Measurements from ENCODE around the gene ZNRF2.

- no peak for TF ChIP-seq POLR2AphosphoS5 (IDR thresholded peaks at IDR 0.05; ENCODE audit: low read depth, low read length)
- peak; percentile 94 for TF ChIP-seq CTCF (IDR thresholded peaks at IDR 0.05)
- no peak for TF ChIP-seq SIN3A (IDR thresholded peaks at IDR 0.05; ENCODE audit: borderline replicate concordance, insufficient read depth, low read depth, low read length)
- TF ChIP-seq, protein P1, sequence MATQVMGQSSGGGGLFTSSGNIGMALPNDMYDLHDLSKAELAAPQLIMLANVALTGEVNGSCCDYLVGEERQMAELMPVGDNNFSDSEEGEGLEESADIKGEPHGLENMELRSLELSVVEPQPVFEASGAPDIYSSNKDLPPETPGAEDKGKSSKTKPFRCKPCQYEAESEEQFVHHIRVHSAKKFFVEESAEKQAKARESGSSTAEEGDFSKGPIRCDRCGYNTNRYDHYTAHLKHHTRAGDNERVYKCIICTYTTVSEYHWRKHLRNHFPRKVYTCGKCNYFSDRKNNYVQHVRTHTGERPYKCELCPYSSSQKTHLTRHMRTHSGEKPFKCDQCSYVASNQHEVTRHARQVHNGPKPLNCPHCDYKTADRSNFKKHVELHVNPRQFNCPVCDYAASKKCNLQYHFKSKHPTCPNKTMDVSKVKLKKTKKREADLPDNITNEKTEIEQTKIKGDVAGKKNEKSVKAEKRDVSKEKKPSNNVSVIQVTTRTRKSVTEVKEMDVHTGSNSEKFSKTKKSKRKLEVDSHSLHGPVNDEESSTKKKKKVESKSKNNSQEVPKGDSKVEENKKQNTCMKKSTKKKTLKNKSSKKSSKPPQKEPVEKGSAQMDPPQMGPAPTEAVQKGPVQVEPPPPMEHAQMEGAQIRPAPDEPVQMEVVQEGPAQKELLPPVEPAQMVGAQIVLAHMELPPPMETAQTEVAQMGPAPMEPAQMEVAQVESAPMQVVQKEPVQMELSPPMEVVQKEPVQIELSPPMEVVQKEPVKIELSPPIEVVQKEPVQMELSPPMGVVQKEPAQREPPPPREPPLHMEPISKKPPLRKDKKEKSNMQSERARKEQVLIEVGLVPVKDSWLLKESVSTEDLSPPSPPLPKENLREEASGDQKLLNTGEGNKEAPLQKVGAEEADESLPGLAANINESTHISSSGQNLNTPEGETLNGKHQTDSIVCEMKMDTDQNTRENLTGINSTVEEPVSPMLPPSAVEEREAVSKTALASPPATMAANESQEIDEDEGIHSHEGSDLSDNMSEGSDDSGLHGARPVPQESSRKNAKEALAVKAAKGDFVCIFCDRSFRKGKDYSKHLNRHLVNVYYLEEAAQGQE (IDR thresholded peaks at IDR 0.05; ENCODE audit: insufficient read depth in 1 of 2, low read depth in 2 of 2, low read length in 1 of 2), result no peak
These were observed 8.0 kb upstream of the ZNRF2 start for GRCh38 chr7:30276203-30276900.

Measured in Panc1 (cell line).